SU-DHL-6 (cell line): ENCODE measurements around the gene GABRB1.

Experiments used
- H2AFZ ChIP-seq: fragments of 200-600 bp; sonication (generic); 2 replicates; pipeline ENCODE4 v1.6.1; 2014; ENCODE audit warnings: low read depth, mild to moderate bottlenecking, moderate library complexity, mixed read lengths, antibody characterized with exemption, low read length; ENCODE audit not compliant: severe bottlenecking
- H3F3A ChIP-seq: fragments of 200-600 bp; shearing (Covaris generic); 2 replicates; pipeline ENCODE4 v1.6.0; 2016; ENCODE audit warnings: antibody characterized with exemption, mild to moderate bottlenecking; ENCODE audit not compliant: insufficient read depth
- H3K27ac ChIP-seq: fragments of 200-600 bp; sonication (generic); 2 replicates; pipeline ENCODE4 v1.5.1; 2016; ENCODE audit warnings: low read depth, mild to moderate bottlenecking, low read length, moderate library complexity, mixed read lengths
- H3K27me3 ChIP-seq: fragments of 200-600 bp; sonication (generic), shearing (Covaris generic); 2 replicates; pipeline ENCODE4 v1.6.0; 2014; ENCODE audit warnings: mild to moderate bottlenecking, low read length
- H3K36me3 ChIP-seq: fragments of 200-600 bp; sonication (generic); 2 replicates; pipeline ENCODE4 v1.6.1; 2014; ENCODE audit warnings: mild to moderate bottlenecking, low read length, mixed read lengths
- H3K4me2 ChIP-seq: fragments of 300-600, 200-600 bp; shearing (Covaris generic), sonication (generic); 2 replicates; pipeline ENCODE4 v1.6.0; 2014; ENCODE audit warnings: low read length, low read depth, mild to moderate bottlenecking; ENCODE audit not compliant: poor library complexity, severe bottlenecking
- H3K4me3 ChIP-seq: fragments of 200-600 bp; sonication (generic); 2 replicates; pipeline ENCODE4 v1.5.1; 2014; ENCODE audit warnings: antibody characterized with exemption, low read length, mild to moderate bottlenecking, mixed read lengths; ENCODE audit not compliant: insufficient read depth, poor library complexity, severe bottlenecking
- H3K79me2 ChIP-seq: fragments of 200-600 bp; sonication (generic); 2 replicates; pipeline ENCODE4 v1.6.1; 2014; ENCODE audit warnings: mild to moderate bottlenecking, low read length, moderate library complexity; ENCODE audit not compliant: insufficient read depth
- H3K9ac ChIP-seq: fragments of 200-600 bp; sonication (generic); 2 replicates; pipeline ENCODE4 v1.7.0; 2014; ENCODE audit warnings: mild to moderate bottlenecking, low read length
- H3K9me2 ChIP-seq: fragments of 200-600 bp; sonication (generic); replicated peaks from 2 replicates; pipeline ENCODE4 v1.6.1; 2014; ENCODE audit warnings: low read length; ENCODE audit not compliant: insufficient read depth
- H3K9me3 ChIP-seq: fragments of 200-600 bp; sonication (generic); 2 replicates; pipeline ENCODE4 v1.6.1; 2014; ENCODE audit warnings: low read length, mixed read lengths; ENCODE audit not compliant: insufficient read depth
- H4K20me1 ChIP-seq: fragments of 200-600 bp; sonication (generic); 2 replicates; pipeline ENCODE4 v1.6.1; 2014; ENCODE audit warnings: low read depth, mild to moderate bottlenecking, antibody characterized with exemption, low read length, moderate library complexity, mixed read lengths
- EZH2phosphoT487 ChIP-seq: fragments of 200-600 bp; sonication (generic), shearing (Covaris generic); conservative IDR thresholded peaks from 2 replicates; pipeline ENCODE4 v1.6.1; 2018; ENCODE audit warnings: mild to moderate bottlenecking, antibody characterized with exemption, low read length, moderate library complexity, mixed read lengths
- TF ChIP-seq, protein P1 (sequence below): fragments of 200-600 bp; sonication (generic); IDR thresholded peaks from one replicate; pipeline ENCODE4 v1.5.1; 2017; ENCODE audit warnings: antibody characterized with exemption, mild to moderate bottlenecking, low read length, moderate library complexity; ENCODE audit not compliant: insufficient read depth, poor library complexity, severe bottlenecking

GABRB1 gene

DNA sequence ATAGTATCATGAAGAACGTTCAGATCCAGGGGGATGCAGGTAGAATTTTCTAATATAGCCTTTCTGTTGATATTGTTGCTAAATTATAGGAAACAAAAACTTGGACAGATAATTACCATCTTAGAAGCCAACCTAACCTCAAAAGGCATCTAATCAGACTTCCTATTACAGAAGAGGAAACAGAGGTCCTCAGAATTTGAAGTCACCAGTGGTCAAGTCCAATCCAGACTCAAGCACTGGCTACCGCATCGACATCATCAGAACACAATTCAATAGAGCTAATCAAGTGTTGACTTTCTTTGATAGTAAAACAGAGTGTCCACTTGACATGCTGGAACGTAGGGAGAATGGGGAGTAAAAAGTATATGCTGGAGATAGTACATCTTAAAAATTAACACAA lies 443.4 kb downstream of the GABRB1 start:
- H3K27me3 ChIP-seq, result no peaks in the 10 kb centered on the region
- H3K4me2 ChIP-seq, result no peak overlapping the region
- H3K79me2 ChIP-seq, result no peaks in the 10 kb centered on the region
- H3K9me3 ChIP-seq, result no peaks in the 10 kb centered on the region
- H3K9ac ChIP-seq, result no peak overlapping the region
- no peak overlapping the region for H3K27ac ChIP-seq
- no peak overlapping the region for H3K4me3 ChIP-seq
- no peak overlapping the region for H2AFZ ChIP-seq
- no peaks in the 10 kb centered on the region for H3F3A ChIP-seq
- H3K9me2 ChIP-seq, result no peaks in the 10 kb centered on the region
- no peaks in the 10 kb centered on the region for H4K20me1 ChIP-seq
- no peaks in the 10 kb centered on the region for H3K36me3 ChIP-seq
- TF ChIP-seq, protein P1, sequence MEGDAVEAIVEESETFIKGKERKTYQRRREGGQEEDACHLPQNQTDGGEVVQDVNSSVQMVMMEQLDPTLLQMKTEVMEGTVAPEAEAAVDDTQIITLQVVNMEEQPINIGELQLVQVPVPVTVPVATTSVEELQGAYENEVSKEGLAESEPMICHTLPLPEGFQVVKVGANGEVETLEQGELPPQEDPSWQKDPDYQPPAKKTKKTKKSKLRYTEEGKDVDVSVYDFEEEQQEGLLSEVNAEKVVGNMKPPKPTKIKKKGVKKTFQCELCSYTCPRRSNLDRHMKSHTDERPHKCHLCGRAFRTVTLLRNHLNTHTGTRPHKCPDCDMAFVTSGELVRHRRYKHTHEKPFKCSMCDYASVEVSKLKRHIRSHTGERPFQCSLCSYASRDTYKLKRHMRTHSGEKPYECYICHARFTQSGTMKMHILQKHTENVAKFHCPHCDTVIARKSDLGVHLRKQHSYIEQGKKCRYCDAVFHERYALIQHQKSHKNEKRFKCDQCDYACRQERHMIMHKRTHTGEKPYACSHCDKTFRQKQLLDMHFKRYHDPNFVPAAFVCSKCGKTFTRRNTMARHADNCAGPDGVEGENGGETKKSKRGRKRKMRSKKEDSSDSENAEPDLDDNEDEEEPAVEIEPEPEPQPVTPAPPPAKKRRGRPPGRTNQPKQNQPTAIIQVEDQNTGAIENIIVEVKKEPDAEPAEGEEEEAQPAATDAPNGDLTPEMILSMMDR, result no peak
- no peak for TF ChIP-seq EZH2phosphoT487

- no peaks in the 10 kb centered on the region for H3K36me3 ChIP-seq
- H3K9me3 ChIP-seq, result no peaks in the 10 kb centered on the region
- TF ChIP-seq EZH2phosphoT487, result no peak
- TF ChIP-seq, protein P1, result no peak
- H4K20me1 ChIP-seq, result no peaks in the 10 kb centered on the region
- H3K4me3 ChIP-seq, result no peak overlapping the region
- no peak overlapping the region for H2AFZ ChIP-seq
- no peak overlapping the region for H3K9ac ChIP-seq
- no peaks in the 10 kb centered on the region for H3K27me3 ChIP-seq
- no peak overlapping the region for H3K27ac ChIP-seq
- H3K9me2 ChIP-seq, result no peaks in the 10 kb centered on the region
- no peaks in the 10 kb centered on the region for H3F3A ChIP-seq
- H3K4me2 ChIP-seq, result no peak overlapping the region
- no peaks in the 10 kb centered on the region for H3K79me2 ChIP-seq
These were observed 444.0 kb downstream of the GABRB1 start for GRCh38 chr4:47475411-47475810.
